Thyroid gland (tissue), 4 donors: ENCODE data around the gene EBI3. TPM values are rescaled to one million over a fixed set of nuclear protein-coding genes. Genes with fewer than 3 reads are reported as not detected.

ENCODE experiments used
- DNase-seq, 2 donors: peaks; one replicate each; pipeline ENCODE4 v3.0.0-alpha.2; 2019
- H3K27ac ChIP-seq, 3 donors: fragments of 200-600 bp; sonication (generic); 1 replicate in 2 of 3; 2 replicates in 1 of 3; pipeline ENCODE4 v1.5.1; 2016 to 2019; ENCODE audit warnings: mild to moderate bottlenecking in 1 of 3, moderate library complexity in 1 of 3
- H3K27me3 ChIP-seq: fragments of 200-600 bp; sonication (generic); one replicate; pipeline ENCODE4 v1.5.1; 2019
- H3K36me3 ChIP-seq, 2 donors: fragments of 200-600 bp; sonication (generic); one replicate each; pipeline ENCODE4 v1.5.1; 2016 to 2019
- H3K4me1 ChIP-seq, 2 donors: fragments of 200-600 bp; sonication (generic); one replicate each; pipeline ENCODE4 v1.5.1; 2017 to 2019
- H3K4me3 ChIP-seq, 3 donors: fragments of 200-600 bp; sonication (generic); replicated peaks in 1 of 3; 1 replicate in 2 of 3; 2 replicates in 1 of 3; pipeline ENCODE4 v1.5.1; 2016; ENCODE audit warnings: mild to moderate bottlenecking in 1 of 3
- H3K9me3 ChIP-seq: fragments of 200-600 bp; sonication (generic); one replicate; pipeline ENCODE4 v1.5.1; 2017
- POLR2A ChIP-seq, 2 donors: fragments of 450-650 bp; IDR thresholded peaks; one replicate each; pipeline ENCODE4 v1.6.1; 2017; ENCODE audit warnings: antibody characterized with exemption in 2 of 2, mild to moderate bottlenecking in 2 of 2, moderate library complexity in 1 of 2
- WGBS, 2 donors: methylation state at CpG; one replicate each; pipeline ENCODE4 v1.1.5; 2017; 5-methylcytosine and 5-hydroxymethylcytosine counted together
- intact Hi-C: fragments of 100-400 bp; cut with DNase I; formaldehyde crosslinking; loops from one replicate; pipeline ENCODE4 v1.15.1; 2023
- total RNA-seq, 4 donors: library from RNA; depleted of rRNA; stranded (reverse); fragments of >200 nt; gene quantifications; one replicate each; pipeline ENCODE4 v1.2.3, GENCODE V29; 2016
- TF ChIP-seq, protein P1 (sequence below), 6 experiments: fragments of 200-600 bp in 3 of 6; fragments of 450-650 bp in 3 of 6; sonication (generic) in 3 of 6; IDR thresholded peaks; one replicate each; pipeline ENCODE4 v1.5.1; 2016 to 2019; ENCODE audit warnings: antibody characterized with exemption in 6 of 6, mild to moderate bottlenecking in 2 of 6, inconsistent platforms in 1 of 6, moderate library complexity in 1 of 6

The EBI3 gene
- total RNA-seq, 4 donors from 2014 or later = 0.49 to 4.5 (median 2.0) TPM

DNA sequence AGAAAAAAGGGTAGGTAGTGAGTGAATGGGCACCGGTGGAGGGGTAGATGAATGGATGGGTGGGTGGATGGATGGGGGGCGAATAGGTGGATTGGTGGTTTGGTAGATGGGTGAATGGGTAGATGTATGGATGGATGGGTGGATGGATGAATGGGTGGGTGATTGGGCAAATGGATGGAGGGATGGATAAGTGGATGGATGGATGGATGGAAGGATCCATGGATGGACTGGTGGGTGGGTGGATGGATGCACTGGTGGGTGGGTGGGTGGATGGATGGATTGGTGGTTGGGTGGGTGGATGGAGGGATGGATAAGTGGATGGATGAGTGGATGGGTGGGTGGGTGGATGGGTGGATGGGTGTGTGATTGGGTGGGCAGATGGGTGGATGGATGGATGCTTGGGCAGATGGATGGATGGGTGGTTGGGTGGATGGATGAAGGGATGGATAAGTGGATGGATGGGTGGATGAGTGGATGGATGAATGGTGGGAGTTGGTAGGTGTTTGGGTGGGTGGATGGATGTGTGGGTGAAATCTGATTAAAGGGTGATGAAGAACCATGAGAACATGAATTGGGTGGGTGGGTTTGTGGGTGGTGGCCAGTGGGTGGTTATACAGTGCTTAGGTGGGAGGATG is 44.5 kb upstream of the EBI3 start:
- H3K36me3 ChIP-seq = no peaks in the 10 kb centered on the region
- WGBS, 2 donors = 91% methylated on average over 2 of the region's 2 CpGs
- H3K27me3 ChIP-seq = no peaks in the 10 kb centered on the region
- no peak overlapping the region for H3K4me3 ChIP-seq
- peaks cover 15 to 16% of the 10 kb centered on the region in 2 donors for H3K4me1 ChIP-seq
- no peak for TF ChIP-seq POLR2A (IDR thresholded peaks at IDR 0.05)
- TF ChIP-seq, protein P1, sequence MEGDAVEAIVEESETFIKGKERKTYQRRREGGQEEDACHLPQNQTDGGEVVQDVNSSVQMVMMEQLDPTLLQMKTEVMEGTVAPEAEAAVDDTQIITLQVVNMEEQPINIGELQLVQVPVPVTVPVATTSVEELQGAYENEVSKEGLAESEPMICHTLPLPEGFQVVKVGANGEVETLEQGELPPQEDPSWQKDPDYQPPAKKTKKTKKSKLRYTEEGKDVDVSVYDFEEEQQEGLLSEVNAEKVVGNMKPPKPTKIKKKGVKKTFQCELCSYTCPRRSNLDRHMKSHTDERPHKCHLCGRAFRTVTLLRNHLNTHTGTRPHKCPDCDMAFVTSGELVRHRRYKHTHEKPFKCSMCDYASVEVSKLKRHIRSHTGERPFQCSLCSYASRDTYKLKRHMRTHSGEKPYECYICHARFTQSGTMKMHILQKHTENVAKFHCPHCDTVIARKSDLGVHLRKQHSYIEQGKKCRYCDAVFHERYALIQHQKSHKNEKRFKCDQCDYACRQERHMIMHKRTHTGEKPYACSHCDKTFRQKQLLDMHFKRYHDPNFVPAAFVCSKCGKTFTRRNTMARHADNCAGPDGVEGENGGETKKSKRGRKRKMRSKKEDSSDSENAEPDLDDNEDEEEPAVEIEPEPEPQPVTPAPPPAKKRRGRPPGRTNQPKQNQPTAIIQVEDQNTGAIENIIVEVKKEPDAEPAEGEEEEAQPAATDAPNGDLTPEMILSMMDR (IDR thresholded peaks at IDR 0.05) = no peak
- H3K9me3 ChIP-seq = no peaks in the 10 kb centered on the region
- no peak overlapping the region for H3K27ac ChIP-seq
- DNase-seq = no peak
- intact Hi-C loops = loop anchor here (5.0 to 10.0 kb wide), 2 partner anchors 63 to 200 kb away; partner anchors contain the start of genes EEF2 and MAP2K2

DNA sequence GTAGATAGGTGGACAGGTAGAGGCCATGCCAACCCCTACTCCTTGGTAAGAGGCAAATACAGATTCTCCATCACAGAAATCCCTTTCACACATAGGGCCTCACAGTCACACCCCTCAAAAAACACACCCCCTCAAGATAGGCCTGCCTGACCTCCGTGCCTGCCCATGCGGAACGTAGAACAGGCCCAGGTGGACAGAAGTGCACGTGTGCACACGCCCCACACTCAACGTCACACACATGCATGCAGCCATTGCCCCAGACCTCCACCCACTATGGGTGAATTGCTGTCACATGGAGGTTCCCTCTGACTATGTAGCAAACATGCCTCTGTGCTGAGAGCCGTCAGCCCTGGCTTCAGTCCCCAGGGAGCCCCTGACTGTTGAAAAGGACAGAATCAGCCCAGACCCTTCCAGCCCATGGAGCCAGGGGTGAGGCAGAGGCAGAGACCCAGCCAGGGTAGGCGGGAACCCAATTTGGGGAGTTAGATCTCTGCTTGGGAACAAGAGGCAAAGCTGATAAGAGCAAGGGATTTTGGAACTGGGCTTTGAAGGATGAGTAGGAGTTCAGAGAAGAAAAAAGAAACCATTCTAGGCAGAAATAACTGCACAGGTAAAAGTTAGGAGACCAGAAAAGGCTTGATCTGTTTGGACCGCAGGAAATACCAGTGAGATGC is 43.8 kb upstream of the EBI3 start:
- Histone ChIP-seq H3K4me3 (no peak overlapping the region), H3K4me1 (peaks cover 15 to 16% of the 10 kb centered on the region in 2 donors), H3K27ac (no peak overlapping the region), H3K9me3 (no peaks in the 10 kb centered on the region), H3K36me3 (no peaks in the 10 kb centered on the region), H3K27me3 (no peaks in the 10 kb centered on the region)
- TF ChIP-seq POLR2A (IDR thresholded peaks at IDR 0.05) = no peak
- TF ChIP-seq, protein P1 (IDR thresholded peaks at IDR 0.05) = no peak
- intact Hi-C loops = loop anchor here (10.0 kb wide), 1 partner anchor 201 kb away; the partner anchor contains the start of gene EEF2
- DNase-seq = no peak
- 39 to 47% methylated on average over 9 of the region's 9 CpGs for whole genome bisulfite sequencing, 2 donors

DNA sequence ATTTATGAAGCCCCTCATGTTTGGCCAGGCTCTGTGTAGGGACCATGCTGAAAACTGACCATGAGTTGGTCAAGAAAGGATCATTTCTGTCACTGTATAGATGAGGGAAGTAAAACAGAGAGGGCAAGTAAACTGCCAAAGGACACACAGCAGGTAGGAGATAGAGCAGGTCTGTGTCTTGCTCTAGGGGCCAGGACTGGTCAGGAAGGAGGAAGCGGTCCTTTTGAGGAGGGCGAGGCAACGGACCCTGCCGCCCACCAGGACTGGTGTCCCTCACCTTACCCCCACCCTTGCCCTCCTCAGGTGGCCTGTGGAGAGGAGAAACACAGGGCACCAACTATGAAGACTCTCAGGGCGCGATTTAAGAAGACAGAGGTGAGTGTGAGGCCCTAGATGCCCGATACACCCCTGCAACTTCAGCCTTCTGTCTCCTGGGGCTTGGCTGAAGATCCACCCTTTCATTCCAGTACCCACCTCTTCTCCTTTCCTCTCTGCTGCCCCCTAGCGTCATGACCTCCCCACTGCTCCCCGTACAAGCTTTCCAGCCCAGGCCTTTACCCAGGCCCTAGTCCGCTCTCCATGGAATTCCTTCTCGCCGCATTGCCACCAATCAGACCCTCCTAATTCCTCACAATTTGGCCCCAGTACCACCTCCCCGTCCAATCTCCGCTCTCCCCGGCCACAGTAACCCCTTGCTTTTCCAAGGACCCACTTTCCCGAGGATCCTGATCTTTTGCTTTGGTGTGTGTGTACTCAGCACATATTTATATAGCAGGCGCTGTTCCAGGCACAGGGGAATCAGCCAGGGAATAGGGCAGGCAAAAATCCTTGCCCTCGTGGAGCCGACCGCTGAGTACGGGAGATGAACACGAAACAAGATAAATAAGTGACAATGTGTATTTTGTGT is 43.0 kb upstream of the EBI3 start:
- 34 to 35% methylated on average over 22 of the region's 22 CpGs for WGBS, 2 donors
- Histone ChIP-seq H3K4me1 (peaks cover 11 to 12% of the 10 kb centered on the region in 2 donors), H3K27me3 (no peaks in the 10 kb centered on the region), H3K4me3 (no peak overlapping the region), H3K9me3 (no peaks in the 10 kb centered on the region), H3K36me3 (no peaks in the 10 kb centered on the region), H3K27ac (no peak overlapping the region)
- peak; percentile 46 to 62 for DNase-seq
- TF ChIP-seq POLR2A (IDR thresholded peaks at IDR 0.05) = no peak
- TF ChIP-seq, protein P1 (IDR thresholded peaks at IDR 0.05) = peak; percentile 28 to 67 (median 46)
- intact Hi-C loops = loop anchor here (10.0 kb wide), 1 partner anchor 202 kb away; the partner anchor contains the start of gene EEF2

DNA sequence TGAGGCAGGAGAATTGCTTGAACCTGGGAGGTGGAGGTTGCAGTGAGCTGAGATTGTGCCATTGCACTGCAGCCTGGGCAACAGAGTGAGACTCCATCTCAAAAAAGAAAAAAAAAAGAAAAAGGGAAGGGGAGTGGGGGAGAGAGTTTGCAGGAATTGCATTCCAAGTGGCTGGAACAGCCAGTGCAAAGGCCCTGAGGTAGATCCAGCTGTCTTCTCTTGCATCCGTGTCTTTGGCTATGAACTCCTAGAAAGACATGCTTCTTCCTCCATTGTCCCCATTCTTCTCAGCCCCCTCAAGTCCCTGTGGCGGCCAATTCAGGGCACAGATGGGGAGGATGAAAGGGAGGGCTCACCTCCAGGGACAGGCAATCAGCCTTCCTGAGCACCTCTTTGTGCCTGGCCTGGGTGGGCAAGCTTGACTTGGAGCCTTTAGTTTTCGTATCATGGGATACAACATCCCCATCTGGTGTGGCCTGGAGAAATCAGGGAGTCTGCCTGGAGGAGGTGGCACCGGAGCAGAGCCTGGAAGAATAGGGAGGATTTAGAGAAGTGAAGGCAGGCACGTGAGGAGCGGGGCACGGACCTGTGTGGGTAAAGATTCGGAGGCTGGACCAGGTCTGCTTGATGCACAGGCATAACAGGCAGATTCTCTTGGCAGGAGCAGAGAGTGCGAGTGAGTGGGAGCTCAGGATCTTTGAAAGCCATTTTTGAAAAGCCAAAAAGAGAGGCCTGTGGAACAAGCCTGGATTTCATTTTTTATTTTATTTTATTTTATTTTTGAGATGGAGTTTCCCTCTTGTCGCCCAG is 41.8 kb upstream of the EBI3 start:
- intact Hi-C loops = loop anchor here (10.0 kb wide), 1 partner anchor 203 kb away; the partner anchor contains the start of gene EEF2
- Histone ChIP-seq H3K36me3 (no peaks in the 10 kb centered on the region), H3K9me3 (no peaks in the 10 kb centered on the region), H3K27me3 (no peaks in the 10 kb centered on the region), H3K27ac (no peak overlapping the region), H3K4me3 (no peak overlapping the region), H3K4me1 (peaks cover 6% of the 10 kb centered on the region in 2 donors)
- no peak for DNase-seq
- 95 to 98% methylated on average over 10 of the region's 10 CpGs for WGBS, 2 donors
- TF ChIP-seq, protein P1 (IDR thresholded peaks at IDR 0.05) = no peak
- no peak for TF ChIP-seq POLR2A (IDR thresholded peaks at IDR 0.05)
